Ovary (tissue), 3 donors: Measurements from ENCODE around the gene ARSG.
"Not testable (repeated sequence)": the region's sequence is repeated elsewhere in the genome, so short reads cannot be mapped to it uniquely, and the experiment has no call there.

Experiments used
- CTCF ChIP-seq, 3 donors: fragments of 450-650 bp in 2 of 3; fragments of 200-600 bp in 1 of 3; IDR thresholded peaks; one replicate each; pipeline versions ENCODE4 v1.5.1 to v1.8.0; 2016 to 2022; ENCODE audit warnings: antibody characterized with exemption in 3 of 3, mild to moderate bottlenecking in 1 of 3
- EP300 ChIP-seq: sonication (generic); formaldehyde crosslinking; IDR thresholded peaks from one replicate; pipeline ENCODE4 v1.6.1; 2017; ENCODE audit warnings: antibody characterized with exemption
- POLR2A ChIP-seq: fragments of 450-650 bp; IDR thresholded peaks from one replicate; pipeline ENCODE4 v1.6.1; 2017; ENCODE audit warnings: antibody characterized with exemption, mild to moderate bottlenecking, moderate library complexity
- donor health status: DM: no; HTN: no; CAD: no.

DNA sequence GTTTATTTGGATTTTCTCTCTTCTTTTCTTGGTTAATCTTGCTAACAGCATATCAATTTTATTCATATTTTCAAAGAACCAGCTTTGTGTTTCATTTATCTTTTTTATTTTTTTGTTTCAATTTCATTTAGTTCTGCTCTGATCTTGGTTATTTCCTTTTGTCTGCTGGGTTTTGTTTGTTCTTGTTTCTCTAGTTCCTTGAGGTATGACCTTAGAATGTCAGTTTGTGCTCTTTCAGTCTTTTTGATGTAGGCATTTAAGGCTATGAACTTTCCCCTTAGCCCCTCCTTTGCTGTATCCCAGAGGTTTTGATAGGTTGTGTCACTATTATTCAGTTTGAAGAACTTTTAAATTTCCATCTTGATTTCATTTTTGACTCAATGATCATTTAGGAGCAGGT lies 123.6 kb downstream of the ARSG start:
- not testable (repeated sequence) for TF ChIP-seq CTCF (IDR thresholded peaks at IDR 0.05); POLR2A; EP300
